ENCODE data around the gene CAMK1D.

CAMK1D gene

DNA sequence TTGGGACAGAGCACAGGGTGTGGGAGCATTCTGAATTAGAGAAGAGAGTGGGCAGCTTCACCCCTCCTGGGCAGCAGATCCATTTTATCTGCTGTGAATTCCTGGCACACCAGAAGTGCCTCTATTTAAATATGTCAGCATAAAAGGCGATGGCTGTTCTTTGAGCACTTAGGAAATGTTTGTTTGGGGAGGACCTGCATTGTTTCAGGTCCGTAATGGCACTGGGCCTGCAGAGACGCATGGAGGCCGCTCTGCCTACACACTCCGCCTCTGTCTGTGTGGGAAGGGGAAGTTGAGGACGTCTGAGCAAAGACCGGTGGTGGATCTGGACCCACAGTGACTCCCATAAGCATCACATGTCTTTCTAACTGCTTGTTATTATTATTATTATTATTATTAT lies 253.2 kb downstream of the CAMK1D start:
- peak; percentile 9 for DNase-seq

DNA sequence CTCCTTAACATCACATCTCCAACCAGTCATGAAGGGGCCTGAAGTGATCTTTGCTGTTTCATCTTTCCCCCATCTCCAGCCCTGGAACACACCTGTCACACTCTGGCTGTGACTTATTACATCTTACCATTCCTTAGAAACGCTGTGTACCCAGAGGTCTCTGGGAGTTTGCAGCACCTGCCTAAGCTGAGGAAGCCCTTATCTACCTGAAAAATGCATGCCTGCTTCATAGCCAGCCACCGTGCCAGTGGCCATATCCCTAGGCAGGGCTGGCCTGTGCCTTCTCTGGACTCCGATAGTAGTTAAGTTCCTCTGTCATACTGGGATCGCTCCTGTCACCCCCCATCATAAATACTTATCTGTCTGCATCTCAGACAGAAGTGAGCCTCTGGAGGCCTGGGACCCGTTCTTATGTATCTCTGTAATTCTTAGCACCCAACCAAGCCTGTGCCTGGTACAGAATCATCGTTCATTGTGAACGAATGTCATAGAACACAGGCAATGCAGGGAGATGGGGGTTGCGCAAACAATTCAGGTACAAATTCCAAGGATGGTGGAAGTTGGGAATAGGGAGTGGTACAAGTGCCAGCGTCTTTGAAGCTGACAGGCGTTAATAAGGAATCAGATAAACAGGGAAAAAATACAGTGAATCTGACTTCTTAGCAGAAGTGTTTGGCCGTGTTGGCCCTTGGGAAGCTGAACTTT lies 254.6 kb downstream of the CAMK1D start:
- DNase-seq = no peak

- DNase-seq = peak; percentile 60
These were observed 256.4 kb downstream of the CAMK1D start for GRCh38 chr10:12605580-12606405.

GRCh38 chr10:12606461-12606860 lies 257.1 kb downstream of the CAMK1D start:
- DNase-seq = peak; percentile 27

- DNase-seq = no peak
These were observed 259.4 kb downstream of the CAMK1D start for GRCh38 chr10:12608761-12609160.

- DNase-seq = no peak
These were observed 260.1 kb downstream of the CAMK1D start for GRCh38 chr10:12609435-12609834.

GRCh38 chr10:12613136-12613535 lies 263.8 kb downstream of the CAMK1D start:
- no peak for DNase-seq

- no peak for DNase-seq
These were observed 265.0 kb downstream of the CAMK1D start for GRCh38 chr10:12614177-12614995.

DNA sequence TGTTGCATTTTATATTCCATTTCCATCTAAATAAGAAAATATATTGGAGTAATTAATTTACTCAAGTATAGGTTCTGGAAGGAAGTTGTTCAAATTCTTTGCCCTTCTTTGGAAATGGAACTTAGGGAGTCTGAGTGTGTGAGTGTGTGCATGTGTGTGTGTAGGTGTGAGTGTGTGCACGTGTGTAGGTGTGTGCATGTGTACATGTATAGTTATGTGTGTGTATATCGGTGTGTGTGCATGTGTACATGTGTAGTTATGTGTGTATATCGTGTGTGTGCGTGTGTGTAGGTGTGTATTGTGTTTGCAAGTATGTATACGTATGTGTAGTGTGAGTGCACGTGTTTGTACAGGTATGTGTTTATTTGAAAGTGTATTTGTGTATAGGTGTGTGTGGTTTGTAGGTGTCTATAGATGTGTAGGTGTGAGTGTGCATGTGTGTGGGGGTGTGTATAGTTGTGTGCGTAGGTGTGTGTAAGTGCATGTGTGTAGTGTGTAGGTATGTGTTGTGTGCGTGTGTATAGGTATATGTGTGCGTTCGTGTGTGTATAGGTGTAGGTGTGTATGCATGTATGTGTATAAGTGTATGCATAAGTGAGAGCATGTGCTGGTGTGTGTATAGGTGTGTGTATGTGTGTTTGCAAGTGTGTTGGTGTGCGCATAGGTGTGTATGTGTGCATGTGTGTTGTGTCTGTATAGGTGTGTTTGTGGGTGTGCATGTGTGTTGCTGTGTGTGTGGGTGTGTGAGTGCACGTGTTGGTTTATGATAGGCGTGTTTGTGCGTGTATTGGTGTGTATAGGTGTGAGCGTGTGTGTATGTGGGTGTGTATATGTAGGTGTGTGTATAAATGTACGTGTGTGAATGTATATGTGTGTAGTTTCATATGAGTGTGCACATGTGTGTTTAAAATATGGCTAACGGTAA lies 266.2 kb downstream of the CAMK1D start:
- no peak for DNase-seq

DNA sequence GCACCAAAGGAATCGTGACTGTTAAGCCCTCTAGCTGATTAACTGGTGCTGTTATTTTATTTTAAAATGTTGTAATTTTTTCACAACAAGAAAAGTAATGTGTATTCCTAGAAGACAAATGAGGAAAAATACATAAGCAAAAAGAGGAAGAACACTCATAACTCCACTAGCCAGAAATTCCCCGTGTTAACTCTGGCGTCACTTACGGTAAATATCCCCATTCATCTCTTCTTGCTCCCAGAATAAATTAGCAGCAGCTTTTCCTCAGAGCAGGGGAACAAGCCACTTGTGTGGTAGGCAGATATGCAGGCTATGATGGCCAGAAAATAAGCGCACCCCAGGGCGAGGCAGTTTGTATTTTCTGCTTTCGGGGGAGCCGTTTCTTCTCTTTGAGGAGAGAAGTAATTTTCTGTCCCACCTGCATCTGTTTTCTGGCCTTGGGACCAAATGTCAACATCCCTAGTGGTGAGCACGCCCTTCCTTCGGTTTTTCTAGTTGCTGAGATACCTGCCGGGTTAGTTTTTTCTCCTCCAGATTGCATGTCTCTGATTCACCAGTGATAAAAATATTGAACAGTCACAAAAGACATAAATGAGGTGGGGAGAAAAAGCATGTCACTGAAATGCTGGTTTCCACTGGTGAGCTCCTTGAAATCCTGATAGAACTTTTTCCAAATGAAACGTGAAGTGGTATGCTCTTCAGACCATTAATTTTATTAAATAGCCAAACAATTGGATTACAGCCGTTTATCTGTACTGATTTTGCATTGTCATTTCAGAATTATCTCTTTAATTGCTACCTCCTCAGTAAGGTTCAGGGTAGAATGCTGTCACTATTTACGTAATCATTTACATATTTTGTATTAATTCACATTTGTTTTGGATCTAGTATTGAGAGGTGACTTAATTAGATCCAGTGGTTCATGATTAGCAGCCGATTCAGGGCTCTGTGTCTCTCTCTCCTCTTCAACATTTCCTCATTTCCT lies 268.1 kb downstream of the CAMK1D start:
- peak; percentile 63 for DNase-seq

DNA sequence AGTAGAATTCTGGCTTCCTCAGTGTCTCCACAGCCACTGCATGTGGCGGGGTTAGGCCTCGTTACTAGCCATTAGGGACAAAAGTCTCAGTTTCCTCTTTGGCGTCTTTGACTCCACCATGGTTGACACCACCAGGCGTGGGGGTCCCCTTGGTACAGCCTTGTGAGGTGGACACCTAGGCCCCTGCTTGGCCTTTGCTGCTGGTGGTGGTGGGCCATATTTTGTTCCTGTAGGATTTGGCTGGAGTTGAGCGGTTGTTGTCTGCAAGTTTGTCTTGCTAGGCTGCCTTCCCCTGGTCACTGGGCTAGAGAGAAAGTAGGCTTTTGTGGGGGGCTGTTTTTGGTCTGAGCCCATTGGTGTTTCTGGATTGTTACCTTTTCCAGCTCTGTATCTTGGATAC lies 272.7 kb downstream of the CAMK1D start:
- no peak for DNase-seq

- DNase-seq = no peak
These were observed 273.3 kb downstream of the CAMK1D start for GRCh38 chr10:12622691-12623090.

DNA sequence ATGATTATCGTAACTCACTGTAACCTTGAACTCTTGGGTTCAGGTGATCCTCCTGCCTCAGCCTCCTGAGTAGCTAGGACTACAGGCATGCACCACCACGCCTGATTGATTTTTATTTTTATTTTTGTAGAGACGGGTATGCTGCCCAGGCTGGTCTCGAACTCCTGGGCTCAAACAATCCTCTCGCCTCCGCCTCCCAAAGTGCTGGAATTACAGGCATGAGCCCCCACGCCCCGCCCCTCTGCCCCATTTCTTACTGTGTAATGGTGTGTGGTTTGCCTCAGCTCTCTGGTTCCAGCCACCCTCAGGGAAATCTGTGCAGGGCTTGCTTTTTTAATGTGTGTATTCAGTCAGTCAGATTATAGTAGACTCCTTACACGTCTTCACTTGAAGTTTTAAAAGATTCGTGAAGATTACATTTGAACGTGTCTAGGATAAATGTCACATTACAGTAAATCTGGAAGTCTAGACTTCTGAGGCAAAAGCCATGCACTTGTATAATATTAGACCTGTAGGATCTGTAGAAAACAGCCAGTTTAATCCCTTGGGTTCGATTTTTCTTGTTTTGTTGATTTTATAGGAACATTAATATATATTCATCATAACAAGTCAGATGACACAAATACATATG lies 276.2 kb downstream of the CAMK1D start:
- no peak for DNase-seq

- no peak for DNase-seq
These were observed 278.8 kb downstream of the CAMK1D start for GRCh38 chr10:12628153-12628552.

- DNase-seq = peak; percentile 64
These were observed 279.8 kb downstream of the CAMK1D start for GRCh38 chr10:12628964-12629766.

- no peak for DNase-seq
These were observed 280.4 kb downstream of the CAMK1D start for GRCh38 chr10:12629767-12630165.

GRCh38 chr10:12631216-12631615 lies 281.9 kb downstream of the CAMK1D start:
- DNase-seq = no peak

- peak; percentile 73 for DNase-seq
These were observed 282.6 kb downstream of the CAMK1D start for GRCh38 chr10:12631787-12632562.

Data from NCI-H748 treated with DMSO at 0.1 percent for 48 hours (cell line).